SK-N-SH (cell line): ENCODE measurements around the gene GRB7. TPM values are rescaled to one million over a fixed set of nuclear protein-coding genes. Genes with fewer than 3 reads are reported as not detected.
A peak's percentile ranks its signal among the peaks of the same experiment; 100 is the strongest.

Experiments
- CTCF ChIA-PET: fragments of 300-600, 350-600 bp; formaldehyde crosslinking; extraction: SDS; loops from one replicate; lab custom pipeline; 2021; lab: Yijun Ruan, JAX
- POLR2A ChIA-PET: fragments of 350-600 bp; sonication (Branson Sonifier 250); formaldehyde crosslinking; extraction: SDS; loops from one replicate; lab custom pipeline; 2020; ENCODE audit warnings: antibody characterized with exemption, inconsistent platforms; lab: Yijun Ruan, JAX
- DNase-seq: peaks from one replicate; pipeline ENCODE4 v3.0.0; 2012
- H2AFZ ChIP-seq: fragments of 200-600 bp; sonication (generic); 2 replicates; pipeline ENCODE4 v1.8.1; 2016; ENCODE audit warnings: antibody characterized with exemption, mild to moderate bottlenecking, low read depth
- H3F3A ChIP-seq: fragments of 200-600 bp; sonication (generic); replicated peaks from 2 replicates; pipeline ENCODE3; 2016; ENCODE audit warnings: antibody characterized with exemption, mild to moderate bottlenecking; ENCODE audit not compliant: insufficient read depth
- H3K27ac ChIP-seq, 2 experiments: fragments of 200-500 bp in 1 of 2; fragments of 200-600 bp in 1 of 2; sonication (Bioruptor generic) in 1 of 2; sonication (generic), shearing (Covaris generic) in 1 of 2; 2 replicates each; pipeline versions ENCODE4 v1.5.1 to v1.6.1; 2014 to 2016; ENCODE audit warnings: low read depth in 2 of 2, inconsistent platforms in 1 of 2, low read length in 1 of 2, mild to moderate bottlenecking in 1 of 2, mixed read lengths in 1 of 2
- H3K27me3 ChIP-seq: fragments of 200-600 bp; sonication (generic), shearing (Covaris generic); 2 replicates; pipeline ENCODE4 v1.6.1; 2016; ENCODE audit warnings: mixed run types; ENCODE audit not compliant: insufficient read depth
- H3K36me3 ChIP-seq, 2 experiments: fragments of 200-500 bp in 1 of 2; fragments of 200-600 bp in 1 of 2; sonication (Bioruptor generic) in 1 of 2; sonication (generic) in 1 of 2; replicated peaks in 1 of 2; 2 replicates each; pipeline versions ENCODE3 to v1.5.1; 2014 to 2016; ENCODE audit warnings: low read length in 1 of 2, mild to moderate bottlenecking in 1 of 2; ENCODE audit not compliant: insufficient read depth in 2 of 2, control insufficient read depth in 1 of 2
- H3K4me1 ChIP-seq, 2 experiments: fragments of 200-500 bp in 1 of 2; fragments of 200-600 bp in 1 of 2; sonication (Bioruptor generic) in 1 of 2; sonication (generic), shearing (Covaris generic) in 1 of 2; 2 replicates each; pipeline versions ENCODE4 v1.5.1 to v1.6.1; 2014 to 2016; ENCODE audit warnings: low read depth in 1 of 2, low read length in 1 of 2, mixed run types in 1 of 2; ENCODE audit not compliant: insufficient read depth in 2 of 2, control insufficient read depth in 1 of 2
- H3K4me2 ChIP-seq: fragments of 200-600 bp; sonication (generic), shearing (Covaris generic); 2 replicates; pipeline ENCODE4 v1.6.1; 2017; ENCODE audit warnings: mixed run types
- H3K4me3 ChIP-seq, 2 experiments: fragments of 200-500 bp in 1 of 2; fragments of 200-600 bp in 1 of 2; sonication (Bioruptor generic) in 1 of 2; sonication (generic), shearing (Covaris generic) in 1 of 2; 2 replicates each; pipeline versions ENCODE4 v1.5.1 to v1.8.1; 2014 to 2016; ENCODE audit warnings: low read depth in 2 of 2, inconsistent platforms in 1 of 2, low read length in 1 of 2, mild to moderate bottlenecking in 1 of 2, mixed read lengths in 1 of 2, moderate library complexity in 1 of 2
- H3K79me2 ChIP-seq: fragments of 200-600 bp; sonication (generic); 2 replicates; pipeline ENCODE4 v1.8.1; 2017; ENCODE audit warnings: mild to moderate bottlenecking; ENCODE audit not compliant: insufficient read depth
- H3K9ac ChIP-seq: fragments of 200-600 bp; sonication (generic); 2 replicates; pipeline ENCODE4 v1.6.1; 2017; ENCODE audit warnings: mixed run types
- H3K9me2 ChIP-seq: fragments of 200-600 bp; sonication (generic); 2 replicates; pipeline ENCODE4 v1.6.1; 2017; ENCODE audit warnings: mixed run types
- H3K9me3 ChIP-seq: fragments of 200-600 bp; sonication (generic); 2 replicates; pipeline ENCODE4 v1.6.1; 2017; ENCODE audit warnings: mixed run types, mild to moderate bottlenecking, moderate library complexity
- H4K20me1 ChIP-seq: fragments of 200-600 bp; sonication (generic); 2 replicates; pipeline ENCODE4 v1.6.1; 2017; ENCODE audit warnings: mild to moderate bottlenecking, mixed run types; ENCODE audit not compliant: insufficient read depth
- ELF1 ChIP-seq: IDR thresholded peaks from 2 replicates; pipeline ENCODE4 v1.4.0; 2012
- EZH2phosphoT487 ChIP-seq: fragments of 200-600 bp; sonication (generic); IDR thresholded peaks from 2 replicates; pipeline ENCODE4 v1.6.1; 2017; ENCODE audit warnings: low read depth, mixed run types, mild to moderate bottlenecking, antibody characterized with exemption, moderate library complexity, borderline replicate concordance
- MEF2A ChIP-seq: IDR thresholded peaks from 2 replicates; pipeline ENCODE4 v1.4.0; 2012; ENCODE audit warnings: low read depth, borderline replicate concordance
- TAF1 ChIP-seq: IDR thresholded peaks from 2 replicates; pipeline ENCODE4 v1.6.1; 2012; ENCODE audit warnings: low read depth, mild to moderate bottlenecking, low read length, moderate library complexity, borderline replicate concordance
- whole genome bisulfite sequencing: methylation state at CpG from one replicate; pipeline ENCODE4 v1.1.6; 2017; ENCODE audit warnings: low lambda C conversion rate; 5-methylcytosine and 5-hydroxymethylcytosine counted together
- polyA plus RNA-seq, 3 experiments: library from polyadenylated mRNA; depleted of rRNA; stranded (reverse); fragments of >200 nt; gene quantifications; 2 replicates each; pipeline ENCODE4 v1.2.3, GENCODE V29; 2012
- TF ChIP-seq, protein P1 (sequence below): IDR thresholded peaks from 2 replicates; pipeline ENCODE4; 2012
- TF ChIP-seq, protein P2 (sequence below): IDR thresholded peaks from 2 replicates; pipeline ENCODE4 v1.4.0; 2012; ENCODE audit warnings: low read depth, borderline replicate concordance

GRB7 gene
- polyA plus RNA-seq, 1 of the 3 experiments (the other 2 are of a cell fraction) = not detected

DNA sequence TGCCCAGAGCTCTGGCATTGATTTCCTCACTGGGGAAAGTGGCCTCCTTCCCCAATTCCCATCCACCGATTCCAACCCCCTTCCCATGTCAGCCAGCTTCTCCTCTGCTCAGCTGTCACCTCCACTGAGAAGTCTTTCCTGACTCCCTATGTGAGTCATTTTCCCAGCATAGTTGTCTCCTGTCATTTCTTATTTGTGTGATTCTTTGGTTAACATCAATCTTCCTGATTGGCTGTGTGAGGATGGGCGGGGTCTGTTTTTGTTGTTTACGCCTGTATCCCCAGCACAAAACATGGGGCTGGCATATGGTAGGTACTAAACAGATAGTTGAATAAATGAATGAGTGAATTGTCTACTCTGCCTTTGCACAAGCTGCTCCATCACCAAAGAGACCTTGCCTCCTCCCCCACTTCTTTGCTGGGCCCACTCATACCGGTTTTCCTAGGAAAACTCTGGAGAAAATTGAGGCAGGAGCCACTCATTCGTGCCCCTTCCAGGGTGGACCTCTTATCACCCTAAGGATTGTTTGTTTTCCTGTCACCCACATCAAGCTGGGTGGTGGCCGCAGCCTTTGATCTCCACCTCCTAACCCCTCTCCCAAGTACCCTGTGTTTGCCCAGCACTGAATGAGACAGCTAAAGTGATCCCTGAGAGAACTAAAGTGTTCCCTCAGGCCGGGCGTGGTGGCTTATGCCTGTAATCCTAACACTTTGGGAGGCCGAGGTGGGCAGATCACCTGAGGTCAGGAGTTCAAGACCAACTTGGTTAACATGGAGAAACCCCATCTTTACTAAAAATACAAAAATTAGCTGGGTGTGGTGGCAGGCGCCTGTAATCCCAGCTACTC, 1.2 kb upstream of the GRB7 start:
- POLR2A ChIA-PET = no interaction called here
- Histone ChIP-seq H3K27me3 (no peaks in the 10 kb centered on the region), H3K4me1 (no peaks in the 10 kb centered on the region), H3K36me3 (no peaks in the 10 kb centered on the region), H3K9ac (no peak overlapping the region), H3K79me2 (no peaks in the 10 kb centered on the region), H3K9me3 (no peaks in the 10 kb centered on the region), H3K4me3 (no peak overlapping the region), H3K9me2 (no peaks in the 10 kb centered on the region), H2AFZ (no peak overlapping the region), H3K4me2 (no peak overlapping the region), H3F3A (no peaks in the 10 kb centered on the region), H3K27ac (no peak overlapping the region), H4K20me1 (no peaks in the 10 kb centered on the region)
- WGBS = 70% methylated on average over 10 of the region's 10 CpGs
- TF ChIP-seq TAF1 = no peak
- TF ChIP-seq, protein P1, sequence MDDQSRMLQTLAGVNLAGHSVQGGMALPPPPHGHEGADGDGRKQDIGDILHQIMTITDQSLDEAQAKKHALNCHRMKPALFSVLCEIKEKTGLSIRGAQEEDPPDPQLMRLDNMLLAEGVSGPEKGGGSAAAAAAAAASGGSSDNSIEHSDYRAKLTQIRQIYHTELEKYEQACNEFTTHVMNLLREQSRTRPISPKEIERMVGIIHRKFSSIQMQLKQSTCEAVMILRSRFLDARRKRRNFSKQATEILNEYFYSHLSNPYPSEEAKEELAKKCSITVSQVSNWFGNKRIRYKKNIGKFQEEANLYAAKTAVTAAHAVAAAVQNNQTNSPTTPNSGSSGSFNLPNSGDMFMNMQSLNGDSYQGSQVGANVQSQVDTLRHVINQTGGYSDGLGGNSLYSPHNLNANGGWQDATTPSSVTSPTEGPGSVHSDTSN = peak; percentile 44
- no peak for DNase-seq
- CTCF ChIA-PET = interaction anchor here (1.1 to 1.3 kb wide), 2 partner anchors 13 to 115 kb away, joined by 4 read pairs; no protein-coding TSS in a partner anchor

GRCh38 chr17:39737206-39737759, 455 bp upstream of the GRB7 start:
- Histone ChIP-seq H4K20me1 (no peaks in the 10 kb centered on the region), H3F3A (no peaks in the 10 kb centered on the region), H3K9me2 (no peaks in the 10 kb centered on the region), H3K4me2 (no peak overlapping the region), H2AFZ (no peak overlapping the region), H3K27me3 (no peaks in the 10 kb centered on the region), H3K79me2 (no peaks in the 10 kb centered on the region), H3K27ac (no peak overlapping the region), H3K9ac (no peak overlapping the region), H3K4me3 (no peak overlapping the region), H3K4me1 (no peaks in the 10 kb centered on the region), H3K9me3 (no peaks in the 10 kb centered on the region), H3K36me3 (no peaks in the 10 kb centered on the region)
- ChIA-PET POLR2A (no interaction called here), CTCF (interaction anchor here (1.1 to 1.3 kb wide), 2 partner anchors 12 to 116 kb away, joined by 4 read pairs; no protein-coding TSS in a partner anchor)
- TF ChIP-seq, protein P2, sequence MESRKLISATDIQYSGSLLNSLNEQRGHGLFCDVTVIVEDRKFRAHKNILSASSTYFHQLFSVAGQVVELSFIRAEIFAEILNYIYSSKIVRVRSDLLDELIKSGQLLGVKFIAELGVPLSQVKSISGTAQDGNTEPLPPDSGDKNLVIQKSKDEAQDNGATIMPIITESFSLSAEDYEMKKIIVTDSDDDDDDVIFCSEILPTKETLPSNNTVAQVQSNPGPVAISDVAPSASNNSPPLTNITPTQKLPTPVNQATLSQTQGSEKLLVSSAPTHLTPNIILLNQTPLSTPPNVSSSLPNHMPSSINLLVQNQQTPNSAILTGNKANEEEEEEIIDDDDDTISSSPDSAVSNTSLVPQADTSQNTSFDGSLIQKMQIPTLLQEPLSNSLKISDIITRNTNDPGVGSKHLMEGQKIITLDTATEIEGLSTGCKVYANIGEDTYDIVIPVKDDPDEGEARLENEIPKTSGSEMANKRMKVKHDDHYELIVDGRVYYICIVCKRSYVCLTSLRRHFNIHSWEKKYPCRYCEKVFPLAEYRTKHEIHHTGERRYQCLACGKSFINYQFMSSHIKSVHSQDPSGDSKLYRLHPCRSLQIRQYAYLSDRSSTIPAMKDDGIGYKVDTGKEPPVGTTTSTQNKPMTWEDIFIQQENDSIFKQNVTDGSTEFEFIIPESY = no peak
- TF ChIP-seq MEF2A (no peak), ELF1 (no peak), EZH2phosphoT487 (no peak)
- 61% methylated on average over 9 of the region's 13 CpGs for WGBS
- peak; percentile 9 for DNase-seq
